ENCODE results near the gene NOP53. TPM values are rescaled to one million over a fixed set of nuclear protein-coding genes. Genes with fewer than 3 reads are reported as not detected.

Gene NOP53
- total and polyA plus RNA-seq, 2 of the 13 experiments (the other 11 are each of a cell fraction or from before 2014, with no cell fraction given) = 53.9 to 141 TPM

- TF ChIP-seq ATF4 (CRISPR knock-in tag; IDR thresholded peaks at IDR 0.05) (peak in 1 of 2 experiments; percentile 80; a peak in 1 of 4 replicates), ZNF17 (CRISPR knock-in tag; IDR thresholded peaks at IDR 0.05) (no peak), HNRNPUL1 (IDR thresholded peaks at IDR 0.05; ENCODE audit: low read depth, low read length) (no peak), TBX3 (IDR thresholded peaks at IDR 0.05; ENCODE audit: borderline replicate concordance) (no peak), IRF9 (CRISPR knock-in tag; IDR thresholded peaks at IDR 0.05; ENCODE audit: borderline replicate concordance) (no peak), THAP11 (CRISPR knock-in tag; IDR thresholded peaks at IDR 0.05) (no peak), ZNF83 (CRISPR knock-in tag; IDR thresholded peaks at IDR 0.05; ENCODE audit: borderline replicate concordance) (no peak), TIGD3 (CRISPR knock-in tag; IDR thresholded peaks at IDR 0.05; ENCODE audit: borderline replicate concordance) (no peak), SYNCRIP (IDR thresholded peaks at IDR 0.05; ENCODE audit: insufficient read depth, low read depth, low read length) (no peak), ZFP91 (CRISPR knock-in tag; IDR thresholded peaks at IDR 0.05; ENCODE audit: borderline replicate concordance) (peak; percentile 97), KDM4B (CRISPR knock-in tag; IDR thresholded peaks at IDR 0.05) (no peak), ATM (IDR thresholded peaks at IDR 0.05; ENCODE audit: borderline replicate concordance) (no peak), ZNF850 (CRISPR knock-in tag; conservative IDR thresholded peaks at IDR 0.05) (no peak), ZNF253 (CRISPR knock-in tag; IDR thresholded peaks at IDR 0.05; ENCODE audit: borderline replicate concordance) (no peak), EP300 (IDR thresholded peaks at IDR 0.05; ENCODE audit: low read depth in 2 of 2, low read length in 2 of 2) (no peak), EP300 (CRISPR knock-in tag; IDR thresholded peaks at IDR 0.05; ENCODE audit: borderline replicate concordance) (no peak), SALL1 (CRISPR knock-in tag; IDR thresholded peaks at IDR 0.05) (no peak), HMGA1 (CRISPR knock-in tag; conservative IDR thresholded peaks at IDR 0.05) (no peak), JUND (CRISPR knock-in tag; IDR thresholded peaks at IDR 0.05) (no peak), PRDM10 (CRISPR knock-in tag; IDR thresholded peaks at IDR 0.05; ENCODE audit: low read depth) (no peak), ZMYM3 (CRISPR knock-in tag; IDR thresholded peaks at IDR 0.05) (peak; percentile 68; the same call in 1 of the 2 replicates), ATF7 (IDR thresholded peaks at IDR 0.05) (peak; percentile 82), ATF7 (CRISPR knock-in tag; IDR thresholded peaks at IDR 0.05) (no peak)
Observed at GRCh38 chr19:47723581-47723940, 21.8 kb upstream of the NOP53 start (continued).
